Peyer's patch (tissue), 4 donors: Measurements from ENCODE around the gene MMP14. TPM values are rescaled to one million over a fixed set of nuclear protein-coding genes. Genes with fewer than 3 reads are reported as not detected.

Source experiments
- DNase-seq, 3 donors: peaks; one replicate each; pipeline ENCODE4 v3.0.0-alpha.2; 2017 to 2019
- H3K27ac ChIP-seq, 4 donors: fragments of 200-600 bp; sonication (generic); one replicate each; pipeline ENCODE4 v1.5.1; 2016 to 2019
- H3K27me3 ChIP-seq, 2 donors: fragments of 200-600 bp; sonication (generic); one replicate each; pipeline ENCODE4 v1.5.1; 2019
- H3K36me3 ChIP-seq, 3 donors: fragments of 200-600 bp; sonication (generic); one replicate each; pipeline ENCODE4 v1.5.1; 2016 to 2019
- H3K4me1 ChIP-seq, 4 donors: fragments of 200-600 bp; sonication (generic); one replicate each; pipeline ENCODE4 v1.5.1; 2016 to 2019
- H3K4me3 ChIP-seq, 4 donors: fragments of 200-600 bp; sonication (generic); 1 replicate in 3 of 4; 2 replicates in 1 of 4; pipeline ENCODE4 v1.5.1; 2016 to 2019; ENCODE audit warnings: mild to moderate bottlenecking in 1 of 4
- H3K9me3 ChIP-seq, 4 donors: fragments of 200-600 bp; sonication (generic); one replicate each; pipeline ENCODE4 v1.5.1; 2016 to 2019; ENCODE audit warnings: mild to moderate bottlenecking in 1 of 4
- POLR2A ChIP-seq, 2 donors: fragments of 450-650 bp; IDR thresholded peaks; one replicate each; pipeline ENCODE4 v1.5.1; 2017; ENCODE audit warnings: antibody characterized with exemption in 2 of 2, mild to moderate bottlenecking in 2 of 2, moderate library complexity in 2 of 2
- total RNA-seq, 4 donors: library from RNA; depleted of rRNA; stranded (reverse); fragments of >200 nt; gene quantifications; one replicate each; pipeline ENCODE4 v1.1.0, GENCODE V29; 2016
- TF ChIP-seq, protein P1 (sequence below), 6 experiments: fragments of 450-650 bp in 4 of 6; fragments of 200-600 bp in 2 of 6; sonication (generic) in 1 of 6; IDR thresholded peaks; one replicate each; pipeline ENCODE4 v1.5.1; 2017 to 2019; ENCODE audit warnings: antibody characterized with exemption in 6 of 6, mild to moderate bottlenecking in 3 of 6, moderate library complexity in 1 of 6

The MMP14 gene
- total RNA-seq, 4 donors from 2014 or later = 63.0 to 116 (median 82.9) TPM

DNA sequence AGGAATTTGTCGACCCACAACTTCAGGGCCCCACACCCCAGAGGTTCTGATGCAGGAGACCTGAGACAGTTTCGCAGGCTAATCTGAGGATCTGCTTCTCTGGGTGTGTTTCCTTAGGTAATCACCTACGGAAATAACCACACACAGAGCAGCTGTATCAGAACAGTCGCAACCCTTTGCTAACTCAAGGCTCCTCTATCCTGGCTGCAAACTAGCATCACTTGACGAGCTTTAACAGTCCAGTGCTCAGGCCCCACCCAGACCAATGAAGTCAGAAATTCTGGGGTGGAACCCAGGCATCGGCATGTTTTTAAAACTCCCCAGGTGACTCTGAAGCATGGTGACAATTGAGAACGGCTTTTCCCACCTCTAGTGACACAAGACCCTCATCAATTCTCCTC, 41.8 kb upstream of the MMP14 start:
- Histone ChIP-seq H3K4me1 (peaks cover 0 to 5% (median 2%) of the 10 kb centered on the region in 4 donors), H3K27ac (no peak overlapping the region), H3K4me3 (no peak overlapping the region), H3K9me3 (no peaks in the 10 kb centered on the region), H3K36me3 (no peaks in the 10 kb centered on the region), H3K27me3 (no peaks in the 10 kb centered on the region)
- TF ChIP-seq, protein P1, sequence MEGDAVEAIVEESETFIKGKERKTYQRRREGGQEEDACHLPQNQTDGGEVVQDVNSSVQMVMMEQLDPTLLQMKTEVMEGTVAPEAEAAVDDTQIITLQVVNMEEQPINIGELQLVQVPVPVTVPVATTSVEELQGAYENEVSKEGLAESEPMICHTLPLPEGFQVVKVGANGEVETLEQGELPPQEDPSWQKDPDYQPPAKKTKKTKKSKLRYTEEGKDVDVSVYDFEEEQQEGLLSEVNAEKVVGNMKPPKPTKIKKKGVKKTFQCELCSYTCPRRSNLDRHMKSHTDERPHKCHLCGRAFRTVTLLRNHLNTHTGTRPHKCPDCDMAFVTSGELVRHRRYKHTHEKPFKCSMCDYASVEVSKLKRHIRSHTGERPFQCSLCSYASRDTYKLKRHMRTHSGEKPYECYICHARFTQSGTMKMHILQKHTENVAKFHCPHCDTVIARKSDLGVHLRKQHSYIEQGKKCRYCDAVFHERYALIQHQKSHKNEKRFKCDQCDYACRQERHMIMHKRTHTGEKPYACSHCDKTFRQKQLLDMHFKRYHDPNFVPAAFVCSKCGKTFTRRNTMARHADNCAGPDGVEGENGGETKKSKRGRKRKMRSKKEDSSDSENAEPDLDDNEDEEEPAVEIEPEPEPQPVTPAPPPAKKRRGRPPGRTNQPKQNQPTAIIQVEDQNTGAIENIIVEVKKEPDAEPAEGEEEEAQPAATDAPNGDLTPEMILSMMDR (IDR thresholded peaks at IDR 0.05) = no peak
- TF ChIP-seq POLR2A (IDR thresholded peaks at IDR 0.05) = no peak
- peak in 1 of 3 donors; percentile 56 for DNase-seq

DNA sequence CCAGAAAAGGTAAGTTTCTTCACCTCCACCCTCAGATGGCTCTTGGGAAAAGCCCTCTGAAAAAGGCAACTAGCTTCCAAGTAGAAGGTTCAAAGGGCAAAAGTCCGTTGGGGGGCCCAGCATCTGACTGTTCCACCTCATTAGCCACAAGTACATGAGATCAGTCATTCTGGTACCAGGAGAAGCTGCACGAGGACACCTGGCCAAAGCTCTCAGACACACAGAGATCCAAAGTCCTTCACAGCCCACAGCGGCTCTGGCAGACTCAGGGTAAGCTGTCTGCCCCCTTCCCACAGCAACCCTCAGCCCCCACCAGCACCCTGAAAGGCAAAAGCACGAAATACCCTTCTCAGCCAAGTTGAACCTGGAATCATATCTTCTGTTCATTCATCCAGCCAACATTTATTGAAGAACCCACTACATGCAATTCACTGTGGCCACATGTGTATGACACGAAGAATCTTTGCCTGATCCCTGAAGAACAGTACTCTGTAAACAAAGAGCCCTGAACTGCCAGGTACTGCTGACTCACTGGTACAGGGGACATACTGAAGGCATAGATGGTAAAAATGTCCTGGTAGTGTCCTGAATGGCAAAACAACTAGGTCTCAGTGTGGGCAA, 40.2 kb upstream of the MMP14 start:
- Histone ChIP-seq H3K27me3 (no peaks in the 10 kb centered on the region), H3K4me3 (no peak overlapping the region), H3K9me3 (no peaks in the 10 kb centered on the region), H3K27ac (peak overlapping the region in 2 of 4 donors; percentile 60 to 84), H3K36me3 (no peaks in the 10 kb centered on the region), H3K4me1 (peaks cover 0 to 5% (median 2%) of the 10 kb centered on the region in 4 donors)
- peak in 2 of 3 donors; percentile 58 to 77 for DNase-seq
- TF ChIP-seq POLR2A (IDR thresholded peaks at IDR 0.05) = peak in 1 of 2 donors; percentile 15
- TF ChIP-seq, protein P1 (IDR thresholded peaks at IDR 0.05) = no peak

DNA sequence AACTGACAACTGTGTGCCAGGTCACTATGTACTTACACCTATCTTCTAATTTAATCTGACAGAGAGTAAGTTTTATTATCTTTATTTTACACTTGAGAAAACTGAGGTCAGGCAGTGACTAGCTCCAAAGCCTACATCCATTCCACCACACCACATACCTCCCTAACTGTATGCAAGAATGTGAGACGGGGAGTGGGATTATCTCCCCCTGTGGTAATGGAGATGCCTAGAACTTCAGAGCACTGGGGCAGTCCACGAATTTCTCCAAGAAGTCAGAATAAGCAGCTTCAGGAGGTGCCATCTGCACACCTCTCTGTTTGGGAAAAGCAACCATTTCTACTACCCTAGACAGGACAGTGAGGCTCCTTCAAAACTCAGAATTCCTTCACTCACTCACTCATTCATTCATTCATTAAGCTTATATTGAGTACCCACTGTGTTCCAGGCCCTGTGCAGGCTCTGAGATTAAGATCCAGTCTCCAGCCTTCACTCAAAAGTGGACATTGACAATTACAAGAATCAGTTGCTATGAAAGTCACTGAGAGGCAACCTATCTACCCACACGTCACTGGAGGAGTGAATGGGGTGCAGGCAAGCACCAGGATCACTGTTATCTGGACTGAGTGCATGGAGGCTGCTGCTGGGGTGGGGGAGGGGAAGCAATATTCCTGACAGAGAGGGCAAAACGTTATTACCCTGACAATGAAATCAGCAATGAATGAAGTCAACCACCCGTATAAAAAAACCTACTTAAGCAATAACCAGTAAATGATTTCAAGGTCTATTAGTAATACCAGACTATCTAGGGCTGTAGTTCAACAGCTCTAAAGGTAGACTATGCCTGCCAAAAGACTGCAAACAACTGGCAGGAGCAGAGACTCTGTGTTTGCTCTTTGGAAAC, 39.1 kb upstream of the MMP14 start:
- H3K4me3 ChIP-seq = peak overlapping the region in 1 of 4 donors; percentile 0
- H3K36me3 ChIP-seq = no peaks in the 10 kb centered on the region
- no peaks in the 10 kb centered on the region for H3K9me3 ChIP-seq
- peak overlapping the region in 2 of 4 donors; percentile 60 to 84 for H3K27ac ChIP-seq
- DNase-seq = peak in 1 of 3 donors; percentile 71
- peaks cover 0 to 5% (median 2%) of the 10 kb centered on the region in 4 donors for H3K4me1 ChIP-seq
- peak in 1 of 2 donors; percentile 41 for TF ChIP-seq POLR2A (IDR thresholded peaks at IDR 0.05)
- TF ChIP-seq, protein P1 (IDR thresholded peaks at IDR 0.05) = no peak
- H3K27me3 ChIP-seq = no peaks in the 10 kb centered on the region

DNA sequence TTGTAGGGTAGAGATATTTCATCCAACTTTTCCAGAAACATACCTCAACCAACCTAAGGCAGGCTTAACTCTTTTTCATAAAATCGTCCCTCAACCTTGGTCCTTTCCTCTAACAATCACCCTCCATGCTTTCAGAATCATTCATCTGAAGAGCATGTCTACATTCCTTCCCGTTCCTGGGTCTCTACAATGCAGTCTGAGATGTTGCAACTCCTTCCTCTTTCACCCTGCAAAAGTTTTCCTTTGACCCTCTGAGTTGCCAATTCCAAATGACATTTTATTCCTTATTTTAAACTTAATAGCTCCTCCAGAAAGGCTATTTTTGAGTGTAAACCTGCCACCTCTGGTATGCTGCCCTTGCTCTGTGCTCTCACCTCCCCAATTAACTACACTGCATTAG, 37.9 kb upstream of the MMP14 start:
- Histone ChIP-seq H3K27me3 (no peaks in the 10 kb centered on the region), H3K9me3 (no peaks in the 10 kb centered on the region), H3K4me3 (no peak overlapping the region), H3K36me3 (no peaks in the 10 kb centered on the region), H3K4me1 (peaks cover 0 to 5% (median 2%) of the 10 kb centered on the region in 4 donors), H3K27ac (peak overlapping the region in 2 of 4 donors; percentile 11 to 84)
- no peak for TF ChIP-seq POLR2A (IDR thresholded peaks at IDR 0.05)
- TF ChIP-seq, protein P1 (IDR thresholded peaks at IDR 0.05) = no peak
- no peak for DNase-seq

DNA sequence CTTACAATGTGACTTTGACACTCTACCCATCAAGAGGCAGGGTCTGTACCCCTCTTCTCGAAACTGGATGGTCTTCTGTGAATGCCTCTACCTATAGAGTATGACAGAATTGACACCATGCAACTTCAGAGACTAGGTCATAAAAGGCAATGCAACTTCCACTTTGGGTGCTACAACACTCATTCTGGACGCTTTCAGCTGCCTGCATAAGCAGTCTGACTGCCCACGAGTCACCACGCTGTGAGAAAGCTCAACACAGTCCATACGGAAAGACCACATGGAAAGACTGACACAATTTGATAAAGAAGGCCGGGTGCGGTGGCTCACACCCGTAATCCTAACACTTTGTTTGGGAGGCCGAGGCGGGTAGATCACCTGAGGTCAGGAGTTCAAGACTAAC, 36.0 kb upstream of the MMP14 start:
- no peak for TF ChIP-seq POLR2A (IDR thresholded peaks at IDR 0.05)
- TF ChIP-seq, protein P1 (IDR thresholded peaks at IDR 0.05) = no peak
- Histone ChIP-seq H3K27ac (no peak overlapping the region), H3K36me3 (no peaks in the 10 kb centered on the region), H3K9me3 (no peaks in the 10 kb centered on the region), H3K27me3 (no peaks in the 10 kb centered on the region), H3K4me1 (peaks cover 0 to 4% (median 0%) of the 10 kb centered on the region in 4 donors), H3K4me3 (no peak overlapping the region)
- no peak for DNase-seq
